ENCODE measurements around the gene ARL16. TPM values are rescaled to one million over a fixed set of nuclear protein-coding genes. Genes with fewer than 3 reads are reported as not detected.

Gene ARL16
- total and polyA plus RNA-seq, 2 of the 8 experiments (the other 6 are each of a cell fraction or from before 2014, with no cell fraction given), result 37.0 to 60.8 TPM

DNA sequence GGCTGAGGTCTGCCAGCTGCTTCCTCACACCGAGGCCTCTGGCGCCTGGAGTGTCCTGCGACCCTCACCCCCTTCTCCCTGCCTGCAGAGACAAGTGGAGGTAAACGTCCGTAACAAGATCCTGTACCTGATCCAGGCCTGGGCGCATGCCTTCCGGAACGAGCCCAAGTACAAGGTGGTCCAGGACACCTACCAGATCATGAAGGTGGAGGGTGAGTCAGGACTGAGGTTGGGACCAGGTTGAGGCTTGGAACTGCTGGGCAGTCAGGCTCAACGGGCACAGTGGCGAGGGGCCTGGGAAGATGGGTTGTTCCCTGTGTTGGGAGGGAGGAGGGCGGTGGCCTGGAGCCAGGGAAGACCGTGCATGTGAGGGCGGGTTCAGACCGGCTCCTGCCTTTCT lies 5.0 kb upstream of the ARL16 start (continued):
- TF ChIP-seq FOSL1 (IDR thresholded peaks at IDR 0.05; ENCODE audit: insufficient read depth, low read depth, low read length) (no peak), SIRT6 (IDR thresholded peaks at IDR 0.05; ENCODE audit: low read length) (no peak), CTBP2 (IDR thresholded peaks at IDR 0.05; ENCODE audit: borderline replicate concordance, insufficient read depth, insufficient read length, low read length) (no peak)
